GM18505 (cell line): ENCODE data around the gene VWA1.
"Not testable (repeated sequence)": the region's sequence is repeated elsewhere in the genome, so short reads cannot be mapped to it uniquely, and the experiment has no call there.

Source experiments
- ATAC-seq: cut with Tn5 transposase; IDR thresholded peaks from one replicate; pipeline ENCODE4 v1.9.1; 2021; ENCODE audit not compliant: unreplicated experiment
- POLR2A ChIP-seq: IDR thresholded peaks from 4 replicates; pipeline ENCODE4 v1.6.1; 2011; ENCODE audit warnings: borderline replicate concordance; ENCODE audit not compliant: insufficient read depth, insufficient read length; ENCODE audit errors: extremely low read depth

The VWA1 gene

GRCh38 chr1:1422465-1423244 lies 12.8 kb upstream of the VWA1 start:
- ATAC-seq, result no peak
- no peak for TF ChIP-seq POLR2A

- no peak for ATAC-seq
These were observed 12.3 kb upstream of the VWA1 start for GRCh38 chr1:1423245-1423597.

GRCh38 chr1:1424707-1425106 lies 10.8 kb upstream of the VWA1 start:
- no peak for TF ChIP-seq POLR2A
- no peak for ATAC-seq

More at GRCh38 chr1:1423245-1423597, 12.3 kb upstream of the VWA1 start:
- TF ChIP-seq POLR2A, result no peak

GRCh38 chr1:1425426-1425752 lies 10.1 kb upstream of the VWA1 start:
- no peak for TF ChIP-seq POLR2A
- ATAC-seq, result no peak

- no peak for TF ChIP-seq POLR2A
- ATAC-seq, result no peak
These were observed 9.6 kb upstream of the VWA1 start for GRCh38 chr1:1425753-1426495.

- ATAC-seq, result no peak
- TF ChIP-seq POLR2A, result no peak
These were observed 8.9 kb upstream of the VWA1 start for GRCh38 chr1:1426496-1427105.

GRCh38 chr1:1427106-1427819 lies 8.2 kb upstream of the VWA1 start:
- ATAC-seq, result no peak
- TF ChIP-seq POLR2A, result no peak

GRCh38 chr1:1427820-1428148 lies 7.7 kb upstream of the VWA1 start:
- TF ChIP-seq POLR2A, result no peak
- ATAC-seq, result no peak

GRCh38 chr1:1428174-1428573 lies 7.3 kb upstream of the VWA1 start:
- TF ChIP-seq POLR2A, result no peak
- no peak for ATAC-seq

- ATAC-seq, result not testable (repeated sequence)
These were observed 6.5 kb upstream of the VWA1 start for GRCh38 chr1:1428967-1429366.

GRCh38 chr1:1429671-1430073 lies 5.8 kb upstream of the VWA1 start:
- no peak for TF ChIP-seq POLR2A
- ATAC-seq, result no peak

GRCh38 chr1:1430114-1430982 lies 5.1 kb upstream of the VWA1 start:
- TF ChIP-seq POLR2A, result no peak
- no peak for ATAC-seq
